Loucy (cell line): ENCODE results near the gene ALDH3A1.
"Not testable (repeated sequence)": the region's sequence is repeated elsewhere in the genome, so short reads cannot be mapped to it uniquely, and the experiment has no call there.

ENCODE experiments used
- H2AFZ ChIP-seq: fragments of 200-600 bp; sonication (generic); 2 replicates; pipeline ENCODE4 v1.6.0; 2016; ENCODE audit warnings: antibody characterized with exemption, mild to moderate bottlenecking, low read length, moderate library complexity
- H3F3A ChIP-seq: fragments of 200-600 bp; 2 replicates; pipeline ENCODE4 v1.6.0; 2016; ENCODE audit warnings: antibody characterized with exemption, low read depth, mild to moderate bottlenecking
- H3K27me3 ChIP-seq: fragments of 200-600 bp; sonication (generic); 2 replicates; pipeline ENCODE4 v1.6.1; 2014; ENCODE audit warnings: low read length, mild to moderate bottlenecking; ENCODE audit not compliant: insufficient read depth, poor library complexity, severe bottlenecking
- H3K36me3 ChIP-seq: fragments of 200-600 bp; sonication (generic); 2 replicates; pipeline ENCODE4 v1.6.1; 2016; ENCODE audit warnings: low read length; ENCODE audit not compliant: insufficient read depth
- H3K4me1 ChIP-seq: fragments of 200-600 bp; sonication (generic); 2 replicates; pipeline ENCODE4 v1.5.1; 2014; ENCODE audit warnings: low read length, mild to moderate bottlenecking; ENCODE audit not compliant: insufficient read depth, poor library complexity, severe bottlenecking
- H3K4me2 ChIP-seq: fragments of 200-600 bp; sonication (generic); 2 replicates; pipeline ENCODE4 v1.6.0; 2014; ENCODE audit warnings: antibody characterized with exemption, low read length, low read depth, mild to moderate bottlenecking; ENCODE audit not compliant: poor library complexity, severe bottlenecking
- H3K4me3 ChIP-seq: fragments of 200-600 bp; sonication (generic); 2 replicates; pipeline ENCODE4 v1.5.1; 2014; ENCODE audit warnings: low read length, mild to moderate bottlenecking, mixed read lengths; ENCODE audit not compliant: poor library complexity, severe bottlenecking
- H3K79me2 ChIP-seq: fragments of 200-600 bp; sonication (generic); 2 replicates; pipeline ENCODE4 v1.6.1; 2014; ENCODE audit warnings: low read length; ENCODE audit not compliant: insufficient read depth
- H3K9ac ChIP-seq: fragments of 200-600 bp; sonication (generic); 2 replicates; pipeline ENCODE4 v1.6.0; 2014; ENCODE audit warnings: mild to moderate bottlenecking, low read depth, low read length, moderate library complexity; ENCODE audit not compliant: poor library complexity, severe bottlenecking
- H3K9me2 ChIP-seq: fragments of 200-600 bp; sonication (generic); replicated peaks from 2 replicates; pipeline ENCODE4 v1.6.1; 2016; ENCODE audit warnings: low read depth, low read length, mixed read lengths
- H3K9me3 ChIP-seq: fragments of 200-600 bp; sonication (generic); 2 replicates; pipeline ENCODE4 v1.6.1; 2014; ENCODE audit warnings: mild to moderate bottlenecking, antibody characterized with exemption, low read length, low read depth; ENCODE audit not compliant: insufficient read depth
- H4K20me1 ChIP-seq: fragments of 200-600 bp; sonication (generic); 2 replicates; pipeline ENCODE4 v1.6.0; 2014; ENCODE audit warnings: antibody characterized with exemption, low read length, mild to moderate bottlenecking; ENCODE audit not compliant: insufficient read depth, poor library complexity, severe bottlenecking
- CTCF ChIP-seq: fragments of 200-600 bp; sonication (generic); conservative IDR thresholded peaks from 2 replicates; pipeline ENCODE4 v1.5.1; 2014; ENCODE audit warnings: mild to moderate bottlenecking, antibody characterized with exemption, low read length
- EZH2phosphoT487 ChIP-seq: fragments of 200-600 bp; IDR thresholded peaks from 2 replicates; pipeline ENCODE4 v1.6.1; 2018; ENCODE audit warnings: antibody characterized with exemption, mild to moderate bottlenecking, moderate library complexity, borderline replicate concordance

ALDH3A1 gene

GRCh38 chr17:19766421-19767270, 18.5 kb upstream of the ALDH3A1 start:
- Histone ChIP-seq H3K9ac (no peak overlapping the region), H3K79me2 (no peaks in the 10 kb centered on the region), H3K9me2 (no peaks in the 10 kb centered on the region), H3F3A (no peaks in the 10 kb centered on the region), H3K4me1 (no peaks in the 10 kb centered on the region), H3K4me3 (no peak overlapping the region), H4K20me1 (no peaks in the 10 kb centered on the region), H3K27me3 (no peaks in the 10 kb centered on the region), H3K36me3 (no peaks in the 10 kb centered on the region), H2AFZ (0 out of 2 replicates have a peak overlapping the region, but pooled peaks have one; percentile 59), H3K4me2 (no peak overlapping the region), H3K9me3 (no peaks in the 10 kb centered on the region)
- TF ChIP-seq CTCF (peak; percentile 96), EZH2phosphoT487 (no peak)

- Histone ChIP-seq H3K79me2 (no peaks in the 10 kb centered on the region), H3K9ac (no peak overlapping the region), H4K20me1 (no peaks in the 10 kb centered on the region), H3K4me1 (no peaks in the 10 kb centered on the region), H3K4me3 (no peak overlapping the region), H3K27me3 (no peaks in the 10 kb centered on the region), H2AFZ (no peak overlapping the region), H3K9me2 (no peaks in the 10 kb centered on the region), H3K9me3 (no peaks in the 10 kb centered on the region), H3F3A (no peaks in the 10 kb centered on the region), H3K36me3 (no peaks in the 10 kb centered on the region), H3K4me2 (no peak overlapping the region)
- TF ChIP-seq CTCF: no peak
- no peak for TF ChIP-seq EZH2phosphoT487
Measured at GRCh38 chr17:19766016-19766415, 17.9 kb upstream of the ALDH3A1 start.

GRCh38 chr17:19763991-19764390, 15.9 kb upstream of the ALDH3A1 start:
- H3K9me3 ChIP-seq, H4K20me1 ChIP-seq, H3K4me1 ChIP-seq, H3K36me3 ChIP-seq, H3K79me2 ChIP-seq, H3F3A ChIP-seq, H3K9me2 ChIP-seq, H3K9ac ChIP-seq, H3K27me3 ChIP-seq, H2AFZ ChIP-seq, H3K4me3 ChIP-seq, H3K4me2 ChIP-seq: not testable (repeated sequence)

GRCh38 chr17:19763416-19763815, 15.3 kb upstream of the ALDH3A1 start:
- no peak overlapping the region for H3K4me2 ChIP-seq
- H3K9me3 ChIP-seq: no peaks in the 10 kb centered on the region
- no peaks in the 10 kb centered on the region for H3K79me2 ChIP-seq
- H4K20me1 ChIP-seq: no peaks in the 10 kb centered on the region
- H3F3A ChIP-seq: no peaks in the 10 kb centered on the region
- no peak overlapping the region for H3K4me3 ChIP-seq
- H3K4me1 ChIP-seq: no peaks in the 10 kb centered on the region
- no peak overlapping the region for H3K9ac ChIP-seq
- no peaks in the 10 kb centered on the region for H3K36me3 ChIP-seq
- TF ChIP-seq EZH2phosphoT487: no peak
- TF ChIP-seq CTCF: no peak
- H2AFZ ChIP-seq: no peak overlapping the region
- no peaks in the 10 kb centered on the region for H3K27me3 ChIP-seq
- no peaks in the 10 kb centered on the region for H3K9me2 ChIP-seq
